ENCODE results near the gene CD79B.

CD79B gene

GRCh38 chr17:63950940-63951907 lies 19.1 kb upstream of the CD79B start:
- no peak for DNase-seq (ENCODE audit: low read depth)

- no peak for DNase-seq (ENCODE audit: low read depth)
Observed at GRCh38 chr17:63949576-63950250, 17.6 kb upstream of the CD79B start.

DNA sequence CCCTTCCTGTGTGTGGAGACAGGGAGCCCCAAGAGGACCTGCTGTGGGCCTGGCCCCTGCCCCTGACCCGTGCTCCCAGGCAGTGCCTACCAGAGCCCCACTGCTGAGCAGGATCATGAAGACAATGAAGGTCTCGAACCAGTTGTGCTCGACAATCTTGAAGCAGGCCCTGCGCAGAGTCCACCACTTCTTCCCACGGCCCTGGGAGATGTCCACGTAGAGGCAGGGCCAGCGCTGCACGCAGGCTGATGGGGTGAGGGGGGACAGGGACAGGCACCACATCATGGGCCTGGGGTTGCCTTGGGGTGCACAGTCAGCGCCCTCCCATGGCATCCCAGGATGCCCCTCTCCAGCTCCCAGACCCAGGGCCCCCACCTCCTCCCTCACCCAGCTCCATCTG lies 16.4 kb upstream of the CD79B start:
- no peak for DNase-seq (ENCODE audit: low read depth)

- no peak for DNase-seq (ENCODE audit: low read depth)
Observed at GRCh38 chr17:63947711-63948330, 15.7 kb upstream of the CD79B start.

- peak; percentile 26 for DNase-seq (ENCODE audit: low read depth)
Observed at GRCh38 chr17:63946440-63947363, 14.6 kb upstream of the CD79B start.

DNA sequence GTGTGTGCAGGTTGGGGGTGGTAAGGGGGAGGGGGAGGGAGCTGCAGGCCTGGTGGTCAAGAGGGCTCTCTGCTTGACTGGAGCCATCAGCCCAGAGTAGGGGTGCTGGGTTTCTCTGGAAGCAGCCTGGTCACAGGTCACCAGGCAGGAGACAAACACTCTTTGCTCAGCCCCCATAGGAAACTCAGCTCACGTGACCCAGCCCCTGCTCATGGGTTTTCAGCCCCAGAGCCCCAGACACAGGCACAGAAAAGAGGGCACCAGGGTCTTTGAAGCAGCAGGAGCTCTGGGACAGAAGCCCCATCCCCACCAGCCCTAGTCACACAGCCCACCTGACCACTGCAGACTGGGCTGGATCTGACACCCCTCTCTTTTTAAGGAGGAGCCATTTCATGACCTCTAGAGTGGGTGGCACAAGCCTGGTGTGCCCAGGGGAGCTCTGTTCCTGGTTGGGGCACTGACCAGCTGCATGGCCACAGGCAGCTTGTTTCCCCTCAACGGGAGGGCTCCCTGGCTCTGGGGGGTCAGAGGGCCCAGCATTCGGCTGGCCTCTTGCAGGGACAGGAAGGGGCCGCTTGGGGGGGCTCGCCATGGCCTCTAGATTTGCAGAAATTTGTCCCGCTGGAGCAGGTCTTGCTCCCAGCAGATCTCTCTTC lies 13.8 kb upstream of the CD79B start:
- DNase-seq (ENCODE audit: low read depth): no peak

DNA sequence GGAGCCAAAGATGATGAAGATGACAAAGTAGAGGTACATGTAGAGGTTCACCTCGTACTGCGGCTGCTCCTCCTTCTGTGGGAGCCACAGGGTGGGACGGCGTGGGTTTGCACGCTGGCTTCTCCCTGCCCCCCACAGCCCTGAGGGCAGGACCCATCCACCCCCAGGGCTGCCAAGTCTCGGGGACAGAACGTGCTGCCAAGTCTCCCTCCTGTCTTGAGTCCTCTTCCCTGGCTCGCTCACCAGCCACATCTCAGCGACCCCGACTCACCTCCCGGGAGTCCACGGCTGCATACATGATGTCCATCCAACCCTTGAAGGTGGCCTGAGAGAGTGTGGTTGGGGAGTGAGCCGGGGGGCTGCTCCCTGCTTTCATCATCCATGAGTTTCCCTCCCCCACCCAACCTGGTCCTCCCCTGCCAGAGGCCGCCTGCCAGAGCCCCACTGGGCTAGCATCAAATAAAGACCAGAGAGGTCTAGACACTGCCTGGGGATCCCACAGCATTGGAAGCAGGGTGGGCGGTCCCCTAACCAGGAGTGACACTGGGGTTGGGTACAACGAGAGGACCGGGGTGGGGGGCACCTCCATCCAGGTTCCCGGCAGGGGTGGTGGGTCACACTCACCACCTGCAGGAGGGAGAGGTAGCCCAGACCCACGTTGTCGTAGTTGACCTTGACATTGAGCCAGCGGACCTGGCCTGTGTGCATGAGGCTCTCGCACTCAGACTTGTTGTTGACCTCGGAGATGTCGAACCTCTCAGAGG lies 12.8 kb upstream of the CD79B start:
- DNase-seq (ENCODE audit: low read depth): no peak

DNA sequence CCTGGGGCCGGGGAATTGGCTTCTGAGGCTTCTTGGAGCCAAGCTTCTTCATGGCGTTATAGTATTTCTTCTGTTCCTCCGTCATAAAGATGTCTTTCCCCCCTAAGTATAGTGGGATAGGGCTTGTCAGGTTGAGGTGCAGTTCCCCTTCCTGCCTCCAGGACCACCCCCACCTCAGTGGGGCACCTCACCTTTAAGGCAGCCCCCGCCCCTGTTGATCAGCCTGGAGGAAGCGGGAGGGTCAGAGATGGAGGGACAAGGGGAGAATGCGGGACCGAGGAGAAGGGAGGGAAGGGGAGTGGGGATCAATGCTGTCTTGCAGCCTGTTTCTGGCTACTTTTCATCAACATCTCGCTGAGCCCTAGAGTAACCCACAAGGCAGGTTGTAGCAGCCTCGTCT lies 11.6 kb upstream of the CD79B start:
- no peak for DNase-seq (ENCODE audit: low read depth)

GRCh38 chr17:63942309-63942985 lies 10.3 kb upstream of the CD79B start:
- no peak for DNase-seq (ENCODE audit: low read depth)

GRCh38 chr17:63941751-63942150 lies 9.6 kb upstream of the CD79B start:
- no peak for DNase-seq (ENCODE audit: low read depth)

GRCh38 chr17:63941162-63941561 lies 9.0 kb upstream of the CD79B start:
- DNase-seq (ENCODE audit: low read depth): no peak

DNA sequence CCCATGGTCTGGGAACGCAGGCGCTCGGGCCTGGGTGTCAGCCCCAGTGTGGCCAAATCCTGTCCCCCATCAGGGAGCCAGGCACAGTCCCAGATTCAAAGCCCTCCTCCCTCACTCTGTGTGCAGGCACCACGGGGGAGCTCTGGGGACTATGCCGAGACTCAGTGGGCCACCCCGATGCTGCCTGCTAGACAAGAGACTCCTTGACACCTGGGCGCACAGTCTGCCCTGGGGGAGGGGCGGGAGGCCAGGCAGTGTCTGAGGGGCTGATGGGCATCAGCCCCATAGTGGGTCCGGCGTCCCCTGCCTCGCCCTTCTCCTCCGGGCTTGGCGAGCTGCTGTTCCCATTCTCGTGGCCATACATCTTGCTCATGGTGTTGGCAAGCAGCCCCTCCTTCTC lies 8.5 kb upstream of the CD79B start:
- DNase-seq (ENCODE audit: low read depth): no peak

DNA sequence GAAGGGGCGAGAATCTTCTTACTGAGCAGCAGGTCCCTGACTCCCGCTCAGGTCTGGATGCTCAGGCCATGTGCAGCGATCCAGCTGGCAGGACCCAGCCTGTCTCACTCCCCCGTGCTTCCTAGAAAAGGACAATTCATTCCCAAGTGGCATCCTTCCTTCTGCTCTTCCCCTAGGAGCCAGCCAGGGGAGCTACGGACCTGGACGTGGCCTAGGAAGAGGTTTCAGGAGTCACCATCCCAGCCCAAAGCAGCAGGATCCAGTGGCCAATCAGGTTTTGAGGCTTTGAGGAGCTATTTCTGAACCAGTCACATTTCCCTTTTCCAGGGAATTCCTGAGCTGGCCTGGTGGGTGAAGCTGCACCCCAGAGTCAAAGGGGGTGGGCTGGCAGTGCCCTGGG lies 7.8 kb upstream of the CD79B start:
- DNase-seq (ENCODE audit: low read depth): no peak

DNA sequence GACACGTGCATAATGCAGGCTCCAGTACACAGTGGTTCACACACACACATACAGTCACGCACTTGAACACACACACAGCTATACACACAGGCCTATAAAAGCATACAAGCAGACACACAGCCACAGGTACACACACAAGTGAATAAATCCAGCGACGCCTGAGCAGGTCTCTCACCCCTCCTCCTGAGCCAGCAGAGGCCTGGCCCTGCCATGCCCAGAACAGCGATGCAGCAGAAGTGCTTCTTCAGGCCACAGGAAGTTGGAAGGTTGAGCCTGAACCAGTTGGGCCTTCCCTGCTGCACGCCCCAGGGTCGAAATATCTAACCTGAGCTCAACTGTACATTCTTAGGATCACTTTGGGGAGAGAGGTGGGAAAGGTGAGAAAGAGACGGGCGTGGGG lies 7.3 kb upstream of the CD79B start:
- DNase-seq (ENCODE audit: low read depth): no peak

DNA sequence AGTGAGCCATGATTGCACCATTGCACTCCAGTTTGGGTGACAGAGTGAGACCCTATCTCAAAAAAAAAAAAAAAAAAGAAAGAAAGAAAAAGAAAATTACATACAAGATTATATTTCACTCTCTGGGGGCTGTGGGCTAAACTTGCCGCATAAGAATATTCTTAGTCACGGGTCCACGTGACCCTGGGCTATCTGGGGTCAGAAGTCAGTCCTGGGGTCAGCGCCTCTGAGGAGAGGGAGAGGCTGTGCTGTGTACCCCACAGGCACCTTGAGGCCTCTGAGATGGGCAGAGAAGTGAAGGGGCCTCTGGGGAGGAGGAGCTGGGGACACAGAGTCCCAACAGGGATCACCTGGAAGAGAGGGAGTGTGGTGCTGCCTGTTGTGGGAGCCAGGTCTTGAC lies 5.8 kb upstream of the CD79B start:
- DNase-seq (ENCODE audit: low read depth): no peak

GRCh38 chr17:63937319-63937718 lies 5.2 kb upstream of the CD79B start:
- DNase-seq (ENCODE audit: low read depth): no peak

GRCh38 chr17:63934183-63935112 lies 2.3 kb upstream of the CD79B start:
- no peak for DNase-seq (ENCODE audit: low read depth)

DNA sequence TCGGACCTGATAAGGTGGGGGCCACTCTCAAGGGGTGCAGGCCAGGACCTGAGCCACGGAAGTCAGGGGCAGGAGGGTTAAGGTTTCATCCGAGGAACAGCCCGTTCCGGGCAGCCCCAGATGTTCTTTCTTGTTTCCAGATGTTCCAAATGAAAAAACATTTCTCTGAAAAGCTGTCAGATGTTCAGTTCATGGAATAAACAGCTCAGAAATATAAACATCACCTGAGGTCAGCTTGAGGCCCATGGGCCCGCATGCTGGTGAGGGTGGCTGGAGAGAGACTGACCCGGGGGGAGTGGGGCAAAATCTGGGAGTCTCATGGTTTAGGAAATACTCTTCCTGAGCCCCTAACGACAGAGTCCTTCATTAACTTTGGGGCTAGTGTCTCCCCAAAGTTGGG lies 1.5 kb upstream of the CD79B start:
- no peak for DNase-seq (ENCODE audit: low read depth)

GRCh38 chr17:63932721-63933120 lies 590 bp upstream of the CD79B start:
- no peak for DNase-seq (ENCODE audit: low read depth)
